Keratinocyte (primary cell): ENCODE measurements around the gene SYT9. TPM values are rescaled to one million over a fixed set of nuclear protein-coding genes. Genes with fewer than 3 reads are reported as not detected.

Experiments
- DNase-seq: peaks from one replicate; pipeline ENCODE4 v3.0.0-alpha.2; 2011; ENCODE audit warnings: low read depth, missing footprints, low spot score
- FAIRE-seq: peaks from 2 replicates; lab custom pipeline; 2011; peaks lifted over from hg19 to GRCh38; lab: Jason Lieb, UNC
- H2AFZ ChIP-seq: 2 replicates; pipeline ENCODE4 v1.6.0; 2012; ENCODE audit warnings: low read length, control low read depth, inconsistent platforms; ENCODE audit not compliant: control insufficient read depth
- H3K27ac ChIP-seq: 2 replicates; pipeline ENCODE4 v1.5.1; 2011; ENCODE audit warnings: low read length; ENCODE audit not compliant: control insufficient read depth, insufficient read depth
- H3K27me3 ChIP-seq: 3 replicates; pipeline ENCODE4 v1.6.0; 2011; ENCODE audit warnings: low read length; ENCODE audit not compliant: control insufficient read depth, insufficient read depth; ENCODE audit errors: extremely low read depth
- H3K36me3 ChIP-seq, 2 experiments: 2 replicates in 1 of 2; 3 replicates in 1 of 2; pipeline ENCODE4 v1.5.1; 2011; ENCODE audit warnings: low read length in 2 of 2, mild to moderate bottlenecking in 1 of 2; ENCODE audit not compliant: control insufficient read depth in 2 of 2, insufficient read depth in 2 of 2; ENCODE audit errors: extremely low read depth in 1 of 2
- H3K4me1 ChIP-seq: 3 replicates; pipeline ENCODE4 v1.5.1; 2011; ENCODE audit warnings: low read length; ENCODE audit not compliant: control insufficient read depth, insufficient read depth; ENCODE audit errors: extremely low read depth
- H3K4me2 ChIP-seq: 3 replicates; pipeline ENCODE4 v1.6.0; 2011; ENCODE audit warnings: low read depth, low read length; ENCODE audit not compliant: control insufficient read depth, insufficient read depth; ENCODE audit errors: extremely low read depth
- H3K4me3 ChIP-seq, 3 experiments: fragments of 200-600 bp in 1 of 3; sonication (generic) in 1 of 3; 2 replicates in 2 of 3; 3 replicates in 1 of 3; pipeline ENCODE4 v1.5.1; 2011 to 2016; ENCODE audit warnings: low read length in 3 of 3, mild to moderate bottlenecking in 3 of 3, control low read depth in 2 of 3, inconsistent platforms in 1 of 3, low read depth in 1 of 3, mixed read lengths in 1 of 3, mixed run types in 1 of 3, moderate library complexity in 1 of 3; ENCODE audit not compliant: control insufficient read depth in 2 of 3, insufficient read depth in 2 of 3; ENCODE audit errors: extremely low read depth in 1 of 3
- H3K79me2 ChIP-seq: 2 replicates; pipeline ENCODE4 v1.6.0; 2012; ENCODE audit warnings: low read length; ENCODE audit not compliant: control insufficient read depth, insufficient read depth
- H3K9ac ChIP-seq: 3 replicates; pipeline ENCODE4 v1.6.0; 2011; ENCODE audit warnings: low read length; ENCODE audit not compliant: control insufficient read depth, insufficient read depth; ENCODE audit errors: extremely low read depth
- H3K9me1 ChIP-seq: 3 replicates; pipeline ENCODE4 v1.6.0; 2011; ENCODE audit warnings: low read length; ENCODE audit not compliant: control insufficient read depth, insufficient read depth; ENCODE audit errors: extremely low read depth
- H3K9me3 ChIP-seq: 2 replicates; pipeline ENCODE4 v1.5.1; 2012; ENCODE audit warnings: low read depth, low read length; ENCODE audit not compliant: control insufficient read depth
- H4K20me1 ChIP-seq: 3 replicates; pipeline ENCODE4 v1.6.0; 2011; ENCODE audit warnings: low read length; ENCODE audit not compliant: control insufficient read depth, insufficient read depth; ENCODE audit errors: extremely low read depth
- EZH2 ChIP-seq: IDR thresholded peaks from one replicate; pipeline ENCODE4 v1.6.1; 2012; ENCODE audit warnings: inconsistent platforms, mild to moderate bottlenecking, low read length, moderate library complexity
- dilution Hi-C: fragments of 300-500 bp; cut with MboI; formaldehyde crosslinking; loops from one replicate; pipeline ENCODE4 v1.7.0; 2020; ENCODE audit warnings: low sequenced_read_pairs; ENCODE audit not compliant: extremely low pct_ligation_motif_present
- polyA plus RNA-seq, 5 experiments: library from polyadenylated mRNA; depleted of rRNA in 3 of 5; stranded (reverse) in 3 of 5; stranded (forward) in 1 of 5; unstranded in 1 of 5; fragments of >200 nt; gene quantifications; 1 replicate in 1 of 5; 2 replicates in 3 of 5; 3 replicates in 1 of 5; pipeline versions ENCODE4 v1.2.1 to v1.2.3, GENCODE V29; 2011 to 2012; ENCODE audit warnings: missing spikeins in 2 of 5, low read depth in 1 of 5, low replicate concordance in 1 of 5
- TF ChIP-seq, protein P1 (sequence below), 3 experiments: IDR thresholded peaks in 1 of 3; conservative IDR thresholded peaks in 1 of 3; optimal IDR thresholded peaks in 1 of 3; 2 replicates in 2 of 3; 3 replicates in 1 of 3; pipeline versions ENCODE3 to v1.5.1; 2011; ENCODE audit warnings: low read length in 3 of 3, mild to moderate bottlenecking in 3 of 3, moderate library complexity in 2 of 3, control low read depth in 1 of 3, inconsistent platforms in 1 of 3; ENCODE audit not compliant: insufficient read depth in 2 of 3; ENCODE audit errors: extremely low read depth in 1 of 3

SYT9 gene
- polyA plus RNA-seq, 1 donor (not counting 4 experiments of a cell fraction or from before 2014, with no cell fraction given) = not detected

- no peak overlapping the region for H2AFZ ChIP-seq
- TF ChIP-seq EZH2 = no peak
- TF ChIP-seq, protein P1, sequence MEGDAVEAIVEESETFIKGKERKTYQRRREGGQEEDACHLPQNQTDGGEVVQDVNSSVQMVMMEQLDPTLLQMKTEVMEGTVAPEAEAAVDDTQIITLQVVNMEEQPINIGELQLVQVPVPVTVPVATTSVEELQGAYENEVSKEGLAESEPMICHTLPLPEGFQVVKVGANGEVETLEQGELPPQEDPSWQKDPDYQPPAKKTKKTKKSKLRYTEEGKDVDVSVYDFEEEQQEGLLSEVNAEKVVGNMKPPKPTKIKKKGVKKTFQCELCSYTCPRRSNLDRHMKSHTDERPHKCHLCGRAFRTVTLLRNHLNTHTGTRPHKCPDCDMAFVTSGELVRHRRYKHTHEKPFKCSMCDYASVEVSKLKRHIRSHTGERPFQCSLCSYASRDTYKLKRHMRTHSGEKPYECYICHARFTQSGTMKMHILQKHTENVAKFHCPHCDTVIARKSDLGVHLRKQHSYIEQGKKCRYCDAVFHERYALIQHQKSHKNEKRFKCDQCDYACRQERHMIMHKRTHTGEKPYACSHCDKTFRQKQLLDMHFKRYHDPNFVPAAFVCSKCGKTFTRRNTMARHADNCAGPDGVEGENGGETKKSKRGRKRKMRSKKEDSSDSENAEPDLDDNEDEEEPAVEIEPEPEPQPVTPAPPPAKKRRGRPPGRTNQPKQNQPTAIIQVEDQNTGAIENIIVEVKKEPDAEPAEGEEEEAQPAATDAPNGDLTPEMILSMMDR (optimal IDR thresholded peaks at IDR 0.05 in 1 of 3, IDR thresholded peaks at IDR 0.05 in 1 of 3, conservative IDR thresholded peaks at IDR 0.05 in 1 of 3; ENCODE audit: extremely low read depth in 1 of 3, insufficient read depth in 2 of 3, low read length in 3 of 3) = no peak
- H3K36me3 ChIP-seq = no peaks in the 10 kb centered on the region
- no peaks in the 10 kb centered on the region for H3K9me3 ChIP-seq
- H3K27ac ChIP-seq = no peak overlapping the region
- H3K9ac ChIP-seq = no peak overlapping the region
- H3K4me2 ChIP-seq = no peak overlapping the region
- no peaks in the 10 kb centered on the region for H4K20me1 ChIP-seq
- H3K27me3 ChIP-seq = no peaks in the 10 kb centered on the region
- FAIRE-seq = no peak
- H3K4me3 ChIP-seq = no peak overlapping the region
- H3K79me2 ChIP-seq = no peaks in the 10 kb centered on the region
- no peak for DNase-seq
- no peaks in the 10 kb centered on the region for H3K9me1 ChIP-seq
- dilution Hi-C loops = no loop called here
- H3K4me1 ChIP-seq = no peaks in the 10 kb centered on the region
Observed at GRCh38 chr11:7430496-7430895, 178.8 kb downstream of the SYT9 start.

DNA sequence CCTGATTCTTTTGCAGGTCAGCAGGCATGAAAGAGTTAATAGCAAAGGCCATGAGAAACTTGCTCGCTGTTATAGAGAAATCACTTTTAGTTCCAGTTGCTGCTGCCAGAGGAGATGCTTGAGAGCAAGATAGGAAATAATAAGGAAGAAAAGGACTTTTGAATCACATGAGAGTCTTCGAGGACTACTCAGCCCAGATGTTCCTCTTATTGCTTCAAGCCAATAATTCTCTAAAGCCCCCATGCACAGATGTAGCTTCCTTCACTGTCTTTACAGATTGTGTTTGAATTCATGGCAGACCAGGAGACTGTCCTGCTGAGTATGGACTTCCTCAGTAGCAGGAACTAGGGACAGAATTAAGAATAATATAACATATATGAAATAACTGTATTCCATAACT is 183.5 kb downstream of the SYT9 start:
- Histone ChIP-seq H4K20me1 (no peaks in the 10 kb centered on the region), H3K79me2 (no peaks in the 10 kb centered on the region), H3K4me3 (no peak overlapping the region), H3K27ac (no peak overlapping the region), H3K4me2 (no peak overlapping the region), H3K27me3 (no peaks in the 10 kb centered on the region), H3K9me3 (no peaks in the 10 kb centered on the region), H2AFZ (no peak overlapping the region), H3K9me1 (no peaks in the 10 kb centered on the region), H3K36me3 (no peaks in the 10 kb centered on the region), H3K9ac (no peak overlapping the region), H3K4me1 (no peaks in the 10 kb centered on the region)
- no peak for FAIRE-seq
- no peak for TF ChIP-seq EZH2
- TF ChIP-seq, protein P1 (optimal IDR thresholded peaks at IDR 0.05 in 1 of 3, IDR thresholded peaks at IDR 0.05 in 1 of 3, conservative IDR thresholded peaks at IDR 0.05 in 1 of 3; ENCODE audit: extremely low read depth in 1 of 3, insufficient read depth in 2 of 3, low read length in 3 of 3) = no peak
- no peak for DNase-seq
- dilution Hi-C loops = no loop called here
